GM23248 (cell line): ENCODE measurements around the gene ARHGAP25. TPM values are rescaled to one million over a fixed set of nuclear protein-coding genes. Genes with fewer than 3 reads are reported as not detected.

Experiments
- DNase-seq: peaks from one replicate; pipeline ENCODE4 v3.0.0-alpha.2; 2015
- H2AFZ ChIP-seq: fragments of 200-600 bp; sonication (generic); 2 replicates; pipeline ENCODE4 v1.6.1; 2016; ENCODE audit warnings: antibody characterized with exemption
- H3F3A ChIP-seq: fragments of 200-600 bp; sonication (generic); 2 replicates; pipeline ENCODE4 v1.6.1; 2016; ENCODE audit warnings: mild to moderate bottlenecking, antibody characterized with exemption, mixed run types; ENCODE audit not compliant: insufficient read depth
- H3K27ac ChIP-seq: fragments of 200-600 bp; sonication (generic); 2 replicates; pipeline ENCODE4 v1.5.1; 2016; ENCODE audit warnings: mild to moderate bottlenecking
- H3K27me3 ChIP-seq: fragments of 200-600 bp; sonication (generic); replicated peaks from 2 replicates; pipeline ENCODE4 v1.6.1; 2016; ENCODE audit warnings: mild to moderate bottlenecking; ENCODE audit not compliant: insufficient read depth
- H3K36me3 ChIP-seq: fragments of 200-600 bp; sonication (generic); 2 replicates; pipeline ENCODE4 v1.6.1; 2016; ENCODE audit warnings: low read depth, mild to moderate bottlenecking
- H3K4me1 ChIP-seq: fragments of 200-600 bp; sonication (generic); 2 replicates; pipeline ENCODE4 v1.6.1; 2016; ENCODE audit warnings: mild to moderate bottlenecking; ENCODE audit not compliant: insufficient read depth
- H3K4me2 ChIP-seq: fragments of 200-600 bp; sonication (generic); one replicate; pipeline ENCODE4 v1.6.1; 2016; ENCODE audit warnings: mild to moderate bottlenecking; ENCODE audit not compliant: unreplicated experiment
- H3K4me3 ChIP-seq: fragments of 200-600 bp; sonication (generic); 2 replicates; pipeline ENCODE4 v1.5.1; 2016; ENCODE audit warnings: mild to moderate bottlenecking
- H3K79me2 ChIP-seq: fragments of 200-600 bp; sonication (generic); 2 replicates; pipeline ENCODE4 v1.6.1; 2016; ENCODE audit warnings: mild to moderate bottlenecking; ENCODE audit not compliant: insufficient read depth
- H3K9ac ChIP-seq: fragments of 200-600 bp; sonication (generic); 2 replicates; pipeline ENCODE4 v1.6.1; 2016; ENCODE audit warnings: mild to moderate bottlenecking
- H3K9me2 ChIP-seq: fragments of 200-600 bp; sonication (generic); 2 replicates; pipeline ENCODE4 v1.6.1; 2016; ENCODE audit warnings: mixed run types, mild to moderate bottlenecking, moderate library complexity; ENCODE audit not compliant: insufficient read depth
- H3K9me3 ChIP-seq: fragments of 200-600 bp; sonication (generic); one replicate; pipeline ENCODE4 v1.6.1; 2017; ENCODE audit warnings: low read depth
- H4K20me1 ChIP-seq: fragments of 200-600 bp; sonication (generic); 2 replicates; pipeline ENCODE4 v1.6.0; 2016; ENCODE audit not compliant: insufficient read depth
- EZH2 ChIP-seq: fragments of 200-600 bp; sonication (generic); IDR thresholded peaks from 2 replicates; pipeline ENCODE4 v1.6.1; 2018; ENCODE audit warnings: antibody characterized with exemption, mild to moderate bottlenecking; ENCODE audit not compliant: insufficient read depth, poor library complexity, severe bottlenecking
- EZH2phosphoT487 ChIP-seq: fragments of 200-600 bp; sonication (generic); IDR thresholded peaks from 2 replicates; pipeline ENCODE4 v1.6.1; 2018; ENCODE audit warnings: antibody characterized with exemption, moderate library complexity, mild to moderate bottlenecking, low read depth; ENCODE audit not compliant: insufficient read depth
- whole genome bisulfite sequencing, 2 experiments: methylation state at CpG; one replicate each; pipeline ENCODE4 v1.1.6; 2015 to 2017; ENCODE audit warnings: low lambda C conversion rate in 2 of 2, low coverage in 1 of 2; ENCODE audit errors: missing lambda C conversion rate in 2 of 2; 5-methylcytosine and 5-hydroxymethylcytosine counted together
- in situ Hi-C: fragments of 300-500 bp; cut with MboI; formaldehyde crosslinking; loops from 2 replicates; pipeline ENCODE4 v1.15.0; 2020
- polyA plus RNA-seq: library from polyadenylated mRNA; unstranded; fragments of >200 nt; fragmentation: Nextera tagmentation; extraction: Ambion mirVana; gene quantifications from 2 replicates; pipeline ENCODE4 v1.2.1, GENCODE V29; 2016
- total RNA-seq: library from RNA; depleted of rRNA; stranded (reverse); fragments of >200 nt; shearing (Covaris generic); gene quantifications from 2 replicates; pipeline ENCODE4 v1.2.3, GENCODE V29; 2014

The ARHGAP25 gene
- total and polyA plus RNA-seq, 2 experiments from 2014 or later: not detected

DNA sequence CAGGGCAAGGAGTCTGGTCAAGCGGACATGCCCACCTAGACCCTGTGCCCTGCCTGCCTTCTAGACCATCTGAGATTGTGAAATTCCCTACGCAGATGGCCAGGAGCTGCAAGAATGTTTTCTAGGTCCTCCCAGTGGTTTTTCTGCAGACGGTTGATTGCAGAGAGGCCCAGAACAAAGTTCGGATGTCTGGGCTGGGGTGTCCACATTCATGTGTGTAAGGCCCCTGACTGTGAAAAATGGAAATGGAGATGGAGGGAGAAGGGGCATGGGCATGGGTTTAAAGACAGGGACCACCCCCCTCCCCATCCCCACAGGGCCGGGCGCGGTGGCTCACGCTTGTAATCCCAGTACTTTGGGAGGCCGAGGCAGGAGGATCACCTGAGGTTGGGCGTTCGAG, 11.8 kb downstream of the ARHGAP25 start:
- no peak overlapping the region for H2AFZ ChIP-seq
- WGBS, 2 experiments: 88 to 92% methylated on average over 11 of the region's 11 CpGs
- no peak overlapping the region for H3K9ac ChIP-seq
- H3K4me1 ChIP-seq: no peaks in the 10 kb centered on the region
- H3K4me2 ChIP-seq: no peak overlapping the region
- H3K9me3 ChIP-seq: no peaks in the 10 kb centered on the region
- TF ChIP-seq EZH2phosphoT487 (no peak), EZH2 (no peak)
- H3K4me3 ChIP-seq: no peak overlapping the region
- H3K79me2 ChIP-seq: no peaks in the 10 kb centered on the region
- no peak for DNase-seq
- H3K27ac ChIP-seq: no peak overlapping the region
- H3K9me2 ChIP-seq: no peaks in the 10 kb centered on the region
- in situ Hi-C loops: loop anchor here (5.0 kb wide), 1 partner anchor 156 kb away; no protein-coding TSS in a partner anchor
- H3K36me3 ChIP-seq: no peaks in the 10 kb centered on the region
- no peaks in the 10 kb centered on the region; the same call in 1 of the 2 replicates for H3K27me3 ChIP-seq
- H3F3A ChIP-seq: no peaks in the 10 kb centered on the region
- H4K20me1 ChIP-seq: no peaks in the 10 kb centered on the region

GRCh38 chr2:68747413-68747812, 12.8 kb downstream of the ARHGAP25 start:
- 75% methylated on average over 6 of the region's 6 CpGs for WGBS, 2 experiments
- no peak for DNase-seq
- Histone ChIP-seq H3K4me3 (no peak overlapping the region), H3K36me3 (no peaks in the 10 kb centered on the region), H3K27ac (no peak overlapping the region), H3K4me1 (no peaks in the 10 kb centered on the region), H3K9ac (no peak overlapping the region), H4K20me1 (no peaks in the 10 kb centered on the region), H3K4me2 (no peak overlapping the region), H3K9me3 (no peaks in the 10 kb centered on the region), H3K9me2 (no peaks in the 10 kb centered on the region), H3K27me3 (no peaks in the 10 kb centered on the region; the same call in 1 of the 2 replicates), H2AFZ (no peak overlapping the region), H3F3A (no peaks in the 10 kb centered on the region), H3K79me2 (no peaks in the 10 kb centered on the region)
- in situ Hi-C loops: loop anchor here (5.0 kb wide), 1 partner anchor 155 kb away; no protein-coding TSS in a partner anchor
- TF ChIP-seq EZH2phosphoT487 (no peak), EZH2 (no peak)

DNA sequence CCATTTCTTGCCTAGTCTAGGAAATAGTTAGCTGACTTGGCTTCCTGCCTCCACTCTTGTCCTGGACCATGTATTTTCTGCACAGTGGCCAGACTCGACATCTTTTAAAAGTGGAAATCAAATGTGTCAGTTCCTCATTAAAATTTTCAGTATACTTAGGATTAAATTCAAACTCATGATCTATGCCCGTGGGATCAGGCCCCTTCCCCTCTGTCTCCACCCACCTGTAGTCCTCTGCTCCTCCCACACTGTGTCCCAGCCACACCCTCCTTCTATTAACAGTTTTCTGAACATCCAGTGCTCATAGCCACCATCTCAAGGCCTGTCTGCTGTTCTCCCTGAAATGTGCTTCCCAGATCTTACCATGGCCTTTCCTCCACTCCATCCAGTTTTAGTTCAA, 13.3 kb downstream of the ARHGAP25 start:
- no peak overlapping the region for H3K4me2 ChIP-seq
- no peak for DNase-seq
- no peak overlapping the region for H3K9ac ChIP-seq
- no peaks in the 10 kb centered on the region; the same call in 1 of the 2 replicates for H3K27me3 ChIP-seq
- H3K36me3 ChIP-seq: no peaks in the 10 kb centered on the region
- H3K9me3 ChIP-seq: no peaks in the 10 kb centered on the region
- no peaks in the 10 kb centered on the region for H3K4me1 ChIP-seq
- WGBS, 2 experiments: 25 to 26% methylated on average over 2 of the region's 2 CpGs
- H2AFZ ChIP-seq: no peak overlapping the region
- no peaks in the 10 kb centered on the region for H3K79me2 ChIP-seq
- H3K27ac ChIP-seq: no peak overlapping the region
- in situ Hi-C loops: loop anchor here (5.0 kb wide), 1 partner anchor 154 kb away; no protein-coding TSS in a partner anchor
- no peaks in the 10 kb centered on the region for H3K9me2 ChIP-seq
- H3K4me3 ChIP-seq: no peak overlapping the region
- H4K20me1 ChIP-seq: no peaks in the 10 kb centered on the region
- H3F3A ChIP-seq: no peaks in the 10 kb centered on the region
- no peak for TF ChIP-seq EZH2phosphoT487
- TF ChIP-seq EZH2: no peak

DNA sequence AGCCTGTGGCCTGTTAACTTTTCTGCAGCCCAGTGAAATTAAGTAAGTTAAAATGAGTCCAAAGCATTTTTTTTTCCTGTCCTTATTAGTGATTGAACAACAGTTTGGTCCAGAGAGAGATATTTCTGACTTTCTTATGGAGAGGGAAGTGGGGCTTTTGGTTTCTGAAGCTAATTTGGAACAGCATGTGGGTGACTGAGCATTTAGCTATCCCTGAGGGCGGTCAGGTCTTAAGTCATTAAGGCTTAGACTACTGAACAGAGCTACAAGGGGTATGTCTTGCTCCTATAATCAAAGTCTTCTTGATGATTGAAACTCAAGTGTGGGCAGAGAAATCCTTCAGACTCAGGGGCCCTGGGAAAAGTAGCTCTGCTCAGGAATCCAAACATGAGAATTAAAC, 14.0 kb downstream of the ARHGAP25 start:
- Histone ChIP-seq H3K4me2 (no peak overlapping the region), H4K20me1 (no peaks in the 10 kb centered on the region), H3K4me3 (no peak overlapping the region), H3K4me1 (no peaks in the 10 kb centered on the region), H2AFZ (no peak overlapping the region), H3K9ac (no peak overlapping the region), H3K27me3 (no peaks in the 10 kb centered on the region; the same call in 1 of the 2 replicates), H3K9me3 (no peaks in the 10 kb centered on the region), H3F3A (no peaks in the 10 kb centered on the region), H3K27ac (no peak overlapping the region), H3K79me2 (no peaks in the 10 kb centered on the region), H3K36me3 (no peaks in the 10 kb centered on the region), H3K9me2 (no peaks in the 10 kb centered on the region)
- in situ Hi-C loops: loop anchor here (5.0 kb wide), 1 partner anchor 154 kb away; no protein-coding TSS in a partner anchor
- TF ChIP-seq EZH2phosphoT487: no peak
- TF ChIP-seq EZH2: no peak
- no peak for DNase-seq
- WGBS, 2 experiments: 89 to 94% methylated on average over 1 of the region's 1 CpG

- no peak overlapping the region for H3K4me3 ChIP-seq
- no peak overlapping the region for H3K4me2 ChIP-seq
- TF ChIP-seq EZH2 (no peak), EZH2phosphoT487 (no peak)
- H3K27me3 ChIP-seq: no peaks in the 10 kb centered on the region; the same call in 1 of the 2 replicates
- no peak for DNase-seq
- no peaks in the 10 kb centered on the region for H3K9me2 ChIP-seq
- H3K4me1 ChIP-seq: no peaks in the 10 kb centered on the region
- 79% methylated on average over 6 of the region's 6 CpGs for WGBS, 2 experiments
- no peaks in the 10 kb centered on the region for H3F3A ChIP-seq
- H3K79me2 ChIP-seq: no peaks in the 10 kb centered on the region
- no peak overlapping the region for H2AFZ ChIP-seq
- no peaks in the 10 kb centered on the region for H3K9me3 ChIP-seq
- no peaks in the 10 kb centered on the region for H3K36me3 ChIP-seq
- H3K27ac ChIP-seq: no peak overlapping the region
- no peak overlapping the region for H3K9ac ChIP-seq
- H4K20me1 ChIP-seq: no peaks in the 10 kb centered on the region
- in situ Hi-C loops: loop anchor here (5.0 kb wide), 1 partner anchor 153 kb away; no protein-coding TSS in a partner anchor
Observed at GRCh38 chr2:68749345-68749744, 14.7 kb downstream of the ARHGAP25 start.
